IPS-NIHi7 (cell line): ENCODE results near the gene NR3C2.

Source experiments
- DNase-seq: peaks from one replicate; pipeline ENCODE4 v3.0.0; 2012; ENCODE audit warnings: mixed read lengths; ENCODE audit errors: extremely low spot score

NR3C2 gene

GRCh38 chr4:148056879-148057278, 385.3 kb downstream of the NR3C2 start:
- DNase-seq, result peak; percentile 44

- no peak for DNase-seq
Observed at GRCh38 chr4:148055844-148056243, 386.4 kb downstream of the NR3C2 start.

- DNase-seq, result no peak
Observed at GRCh38 chr4:148054275-148054674, 387.9 kb downstream of the NR3C2 start.

- no peak for DNase-seq
Observed at GRCh38 chr4:148053298-148054003, 388.8 kb downstream of the NR3C2 start.

- DNase-seq, result no peak
Observed at GRCh38 chr4:148052448-148052847, 389.8 kb downstream of the NR3C2 start.

- DNase-seq, result no peak
Observed at GRCh38 chr4:148051403-148051802, 390.8 kb downstream of the NR3C2 start.

- no peak for DNase-seq
Observed at GRCh38 chr4:148048598-148048997, 393.6 kb downstream of the NR3C2 start.

GRCh38 chr4:148044912-148045352, 397.3 kb downstream of the NR3C2 start:
- no peak for DNase-seq

- DNase-seq, result no peak
Observed at GRCh38 chr4:148044089-148044911, 397.9 kb downstream of the NR3C2 start.

- no peak for DNase-seq
Observed at GRCh38 chr4:148041606-148042329, 400.4 kb downstream of the NR3C2 start.

GRCh38 chr4:148034813-148035212, 407.4 kb downstream of the NR3C2 start:
- no peak for DNase-seq

GRCh38 chr4:148030193-148030873, 411.9 kb downstream of the NR3C2 start:
- no peak for DNase-seq

GRCh38 chr4:148029781-148030180, 412.4 kb downstream of the NR3C2 start:
- no peak for DNase-seq
